Neural cell (in vitro differentiated cells): ENCODE measurements around the gene IGSF21. TPM values are rescaled to one million over a fixed set of nuclear protein-coding genes. Genes with fewer than 3 reads are reported as not detected.

Experiments used
- H2AFZ ChIP-seq: fragments of 200-600, 300-800 bp; sonication (generic), shearing (Covaris generic); 2 replicates; pipeline ENCODE4 v1.6.0; 2014; ENCODE audit warnings: low read depth, mild to moderate bottlenecking, antibody characterized with exemption, low read length, moderate library complexity
- H3F3A ChIP-seq: fragments of 200-600 bp; shearing (Covaris generic); 2 replicates; pipeline ENCODE4 v1.6.1; 2016; ENCODE audit warnings: mild to moderate bottlenecking, moderate library complexity, mixed read lengths, antibody characterized with exemption, low read length; ENCODE audit not compliant: insufficient read depth, poor library complexity, severe bottlenecking
- H3K27ac ChIP-seq: fragments of 200-600, 300-800 bp; sonication (generic), shearing (Covaris generic); 2 replicates; pipeline ENCODE4 v1.5.1; 2014; ENCODE audit warnings: mild to moderate bottlenecking, low read length, moderate library complexity
- H3K27me3 ChIP-seq: fragments of 300-800, 200-600 bp; sonication (generic), shearing (Covaris generic); 2 replicates; pipeline ENCODE4 v1.6.0; 2014; ENCODE audit warnings: mild to moderate bottlenecking, low read depth, low read length, moderate library complexity; ENCODE audit not compliant: insufficient read depth
- H3K36me3 ChIP-seq: fragments of 300-800, 200-600 bp; sonication (generic), shearing (Covaris generic); 2 replicates; pipeline ENCODE4 v1.5.1; 2014; ENCODE audit warnings: mild to moderate bottlenecking, antibody characterized with exemption, low read length, moderate library complexity; ENCODE audit not compliant: insufficient read depth
- H3K4me2 ChIP-seq: fragments of 300-800, 200-600 bp; sonication (generic), shearing (Covaris generic); 2 replicates; pipeline ENCODE4 v1.6.0; 2014; ENCODE audit warnings: mild to moderate bottlenecking, low read length
- H3K4me3 ChIP-seq: fragments of 300-800, 200-600 bp; sonication (generic), shearing (Covaris generic); 2 replicates; pipeline ENCODE4 v1.5.1; 2014; ENCODE audit warnings: mild to moderate bottlenecking, low read length, moderate library complexity
- H3K79me2 ChIP-seq: fragments of 200-600 bp; shearing (Covaris generic); replicated peaks from 2 replicates; pipeline ENCODE4 v1.6.0; 2014; ENCODE audit warnings: mild to moderate bottlenecking, low read length, moderate library complexity; ENCODE audit not compliant: insufficient read depth
- H3K9ac ChIP-seq: fragments of 300-800, 200-600 bp; sonication (generic), shearing (Covaris generic); 2 replicates; pipeline ENCODE4 v1.6.1; 2016; ENCODE audit warnings: mild to moderate bottlenecking, low read length, mixed read lengths
- H3K9me2 ChIP-seq: fragments of 200-600 bp; shearing (Covaris generic); 2 replicates; pipeline ENCODE4 v1.6.1; 2016; ENCODE audit warnings: mild to moderate bottlenecking, low read length, mixed read lengths; ENCODE audit not compliant: insufficient read depth
- H3K9me3 ChIP-seq: fragments of 200-600, 300-800 bp; sonication (generic), shearing (Covaris generic); 2 replicates; pipeline ENCODE4 v1.6.1; 2016; ENCODE audit warnings: mild to moderate bottlenecking, mixed run types, low read length, moderate library complexity, mixed read lengths
- H4K20me1 ChIP-seq: fragments of 200-600 bp; shearing (Covaris generic); 2 replicates; pipeline ENCODE4 v1.6.1; 2016; ENCODE audit warnings: mild to moderate bottlenecking, mixed run types; ENCODE audit not compliant: insufficient read depth
- CTCF ChIP-seq: fragments of 450-650 bp; IDR thresholded peaks from 2 replicates; pipeline ENCODE4 v1.5.1; 2014; ENCODE audit warnings: antibody characterized with exemption, mild to moderate bottlenecking, moderate library complexity; ENCODE audit not compliant: poor library complexity, severe bottlenecking
- EP300 ChIP-seq: fragments of 450-650 bp; conservative IDR thresholded peaks from 2 replicates; pipeline ENCODE4 v1.6.1; 2014; ENCODE audit warnings: antibody characterized with exemption, mild to moderate bottlenecking, moderate library complexity; ENCODE audit not compliant: poor library complexity, severe bottlenecking
- EZH2 ChIP-seq: fragments of 200-600, 300-800 bp; shearing (Covaris generic), sonication (generic); IDR thresholded peaks from 2 replicates; pipeline ENCODE4 v1.6.1; 2014; ENCODE audit warnings: antibody characterized with exemption, low read length, borderline replicate concordance, mild to moderate bottlenecking; ENCODE audit not compliant: insufficient read depth, poor library complexity, severe bottlenecking
- MXI1 ChIP-seq: fragments of 450-650 bp; conservative IDR thresholded peaks from 2 replicates; pipeline ENCODE4 v1.6.1; 2014; ENCODE audit warnings: antibody characterized with exemption, mild to moderate bottlenecking; ENCODE audit not compliant: poor library complexity, severe bottlenecking
- POLR2AphosphoS5 ChIP-seq: IDR thresholded peaks from 2 replicates; pipeline ENCODE4 v1.6.1; 2012
- RAD21 ChIP-seq: fragments of 450-650 bp; conservative IDR thresholded peaks from 2 replicates; pipeline ENCODE4 v1.6.1; 2014; ENCODE audit warnings: antibody characterized with exemption, mild to moderate bottlenecking, moderate library complexity
- REST ChIP-seq: IDR thresholded peaks from 2 replicates; pipeline ENCODE4 v1.6.1; 2012; ENCODE audit warnings: borderline replicate concordance
- SMC3 ChIP-seq: fragments of 450-650 bp; conservative IDR thresholded peaks from 2 replicates; pipeline ENCODE4 v1.6.1; 2014; ENCODE audit warnings: antibody characterized with exemption, mild to moderate bottlenecking, moderate library complexity; ENCODE audit not compliant: poor library complexity
- TAF1 ChIP-seq: IDR thresholded peaks from 2 replicates; pipeline ENCODE4 v1.6.1; 2012; ENCODE audit warnings: low read depth
- polyA plus RNA-seq: library from polyadenylated mRNA; depleted of rRNA; stranded (reverse); fragments of >200 nt; gene quantifications from 2 replicates; pipeline ENCODE4 v1.2.3, GENCODE V29; 2014

Gene IGSF21
- polyA plus RNA-seq, 1 donor from 2014 or later, result 2.4 TPM

DNA sequence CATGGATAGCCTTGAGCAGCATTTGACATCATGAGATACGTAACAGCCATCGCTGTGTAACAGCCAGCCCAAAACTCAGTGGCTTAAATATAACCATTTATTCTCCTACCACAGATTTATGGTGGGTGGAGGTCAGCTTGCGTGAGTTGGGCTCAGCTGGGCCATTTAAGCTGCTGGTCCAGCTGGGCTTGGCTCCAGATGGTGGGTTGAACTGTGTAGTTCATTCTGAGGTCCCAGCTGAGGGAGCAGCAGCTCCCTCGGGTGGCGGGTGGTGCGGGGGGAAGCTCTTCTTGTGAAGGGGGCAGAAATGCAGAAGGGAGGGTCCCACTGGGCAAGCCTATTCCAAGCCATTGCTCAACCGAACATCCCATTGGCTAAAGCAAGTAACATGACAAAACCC is 75.9 kb downstream of the IGSF21 start:
- Histone ChIP-seq H4K20me1 (no peaks in the 10 kb centered on the region), H3K4me3 (no peak overlapping the region), H2AFZ (no peak overlapping the region), H3F3A (no peaks in the 10 kb centered on the region), H3K4me2 (no peak overlapping the region), H3K36me3 (no peaks in the 10 kb centered on the region), H3K9me2 (no peaks in the 10 kb centered on the region), H3K27ac (no peak overlapping the region), H3K27me3 (no peaks in the 10 kb centered on the region), H3K9me3 (no peaks in the 10 kb centered on the region), H3K79me2 (no peaks in the 10 kb centered on the region), H3K9ac (no peak overlapping the region)
- TF ChIP-seq POLR2AphosphoS5 (no peak), RAD21 (no peak), EZH2 (no peak), CTCF (no peak), SMC3 (no peak), MXI1 (no peak), REST (no peak), TAF1 (no peak)

DNA sequence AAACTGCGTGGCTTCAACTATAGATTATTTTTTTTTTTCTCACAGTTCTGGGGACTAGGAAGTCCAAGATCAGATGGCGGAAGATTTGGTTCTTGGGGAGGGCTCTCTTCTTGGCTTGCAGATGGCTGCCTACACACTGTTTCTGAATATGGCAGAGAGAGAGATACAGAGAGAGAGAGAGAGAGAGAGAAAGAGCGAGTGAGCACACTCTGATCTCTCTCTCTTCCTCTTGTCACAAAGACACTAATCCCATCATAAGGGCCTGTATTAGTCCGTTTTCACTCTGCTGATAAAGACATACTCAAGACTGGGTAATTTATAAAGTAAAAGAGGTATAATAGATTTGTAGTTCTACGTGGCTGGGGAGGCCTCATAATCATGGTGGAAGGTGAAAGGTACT is 79.5 kb downstream of the IGSF21 start:
- H2AFZ ChIP-seq, result no peak overlapping the region

More for the DNA sequence above, 79.5 kb downstream of the IGSF21 start:
- Histone ChIP-seq H3K4me2 (no peak overlapping the region), H3K4me3 (no peak overlapping the region), H3K79me2 (no peaks in the 10 kb centered on the region), H3K9me3 (no peaks in the 10 kb centered on the region), H3K36me3 (no peaks in the 10 kb centered on the region), H3K27me3 (no peaks in the 10 kb centered on the region), H4K20me1 (no peaks in the 10 kb centered on the region), H3K27ac (no peak overlapping the region), H3K9me2 (no peaks in the 10 kb centered on the region), H3F3A (no peaks in the 10 kb centered on the region), H3K9ac (no peak overlapping the region)
- TF ChIP-seq SMC3, result no peak
- TF ChIP-seq EZH2, result no peak
- TF ChIP-seq CTCF, result no peak
- TF ChIP-seq REST, result no peak
- no peak for TF ChIP-seq EP300
- TF ChIP-seq POLR2AphosphoS5, result no peak
- TF ChIP-seq MXI1, result no peak
- TF ChIP-seq RAD21, result no peak
- TF ChIP-seq TAF1, result no peak
